ENCODE measurements around the gene FRAS1.

Gene FRAS1

DNA sequence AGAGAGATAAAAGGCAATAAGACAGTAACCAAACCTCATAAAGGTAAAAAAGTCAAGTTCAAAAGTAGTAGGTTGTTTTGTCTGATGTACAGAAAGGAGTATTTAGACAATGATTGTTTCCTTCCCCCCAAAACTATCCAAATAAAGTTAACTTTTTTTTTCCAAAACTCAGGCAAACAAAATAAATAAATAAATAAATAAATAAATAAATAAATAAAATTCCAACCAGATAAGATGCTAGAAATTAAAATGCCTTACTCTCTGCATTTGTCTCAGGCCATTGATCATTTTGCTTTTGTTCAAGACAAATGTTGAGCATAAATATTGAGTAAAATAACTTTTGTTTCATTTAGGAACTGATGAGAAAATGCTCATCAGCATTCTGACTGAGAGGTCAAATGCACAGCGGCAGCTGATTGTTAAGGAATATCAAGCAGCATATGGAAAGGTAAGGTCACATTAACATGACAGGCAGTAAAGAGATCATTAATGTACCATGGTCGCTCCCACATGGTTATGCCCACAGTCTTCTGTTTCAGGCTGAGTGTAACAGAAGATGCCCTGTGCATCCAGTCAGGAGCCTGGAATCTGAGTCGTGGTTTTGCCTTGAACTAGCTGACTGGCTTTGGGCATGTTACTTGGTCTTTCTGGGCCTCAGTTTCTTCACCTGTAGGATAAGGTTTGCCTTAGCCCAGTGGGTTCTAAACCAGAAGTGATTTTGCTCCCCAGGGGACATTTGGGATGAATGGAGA is 521.7 kb downstream of the FRAS1 start:
- TF ChIP-seq, protein P1, sequence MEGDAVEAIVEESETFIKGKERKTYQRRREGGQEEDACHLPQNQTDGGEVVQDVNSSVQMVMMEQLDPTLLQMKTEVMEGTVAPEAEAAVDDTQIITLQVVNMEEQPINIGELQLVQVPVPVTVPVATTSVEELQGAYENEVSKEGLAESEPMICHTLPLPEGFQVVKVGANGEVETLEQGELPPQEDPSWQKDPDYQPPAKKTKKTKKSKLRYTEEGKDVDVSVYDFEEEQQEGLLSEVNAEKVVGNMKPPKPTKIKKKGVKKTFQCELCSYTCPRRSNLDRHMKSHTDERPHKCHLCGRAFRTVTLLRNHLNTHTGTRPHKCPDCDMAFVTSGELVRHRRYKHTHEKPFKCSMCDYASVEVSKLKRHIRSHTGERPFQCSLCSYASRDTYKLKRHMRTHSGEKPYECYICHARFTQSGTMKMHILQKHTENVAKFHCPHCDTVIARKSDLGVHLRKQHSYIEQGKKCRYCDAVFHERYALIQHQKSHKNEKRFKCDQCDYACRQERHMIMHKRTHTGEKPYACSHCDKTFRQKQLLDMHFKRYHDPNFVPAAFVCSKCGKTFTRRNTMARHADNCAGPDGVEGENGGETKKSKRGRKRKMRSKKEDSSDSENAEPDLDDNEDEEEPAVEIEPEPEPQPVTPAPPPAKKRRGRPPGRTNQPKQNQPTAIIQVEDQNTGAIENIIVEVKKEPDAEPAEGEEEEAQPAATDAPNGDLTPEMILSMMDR (IDR thresholded peaks at IDR 0.05; ENCODE audit: low read depth, low read length), result no peak
- no peak overlapping the region for H3K4me3 ChIP-seq (ENCODE audit: low read depth, low read length)

DNA sequence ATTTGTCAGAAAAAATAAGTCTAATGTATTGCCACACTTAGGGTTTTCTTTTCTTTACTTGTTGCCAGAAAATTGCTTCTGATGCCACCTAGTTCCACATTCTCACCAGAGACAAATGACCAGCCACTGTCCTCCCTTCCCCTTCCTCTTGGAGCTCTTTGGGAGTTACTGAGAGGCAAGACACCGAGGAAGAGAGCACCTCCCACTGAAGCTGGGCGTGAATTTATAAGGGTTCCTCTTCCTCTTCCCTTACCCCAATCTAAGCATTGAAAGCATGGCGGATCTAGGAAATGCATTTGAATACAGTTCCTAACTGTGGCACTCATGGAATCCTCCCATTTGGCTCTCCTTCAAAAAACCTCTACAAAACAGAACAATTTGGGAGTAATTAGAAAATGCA is 524.5 kb downstream of the FRAS1 start:
- TF ChIP-seq, protein P1 (IDR thresholded peaks at IDR 0.05; ENCODE audit: low read depth, low read length), result no peak

DNA sequence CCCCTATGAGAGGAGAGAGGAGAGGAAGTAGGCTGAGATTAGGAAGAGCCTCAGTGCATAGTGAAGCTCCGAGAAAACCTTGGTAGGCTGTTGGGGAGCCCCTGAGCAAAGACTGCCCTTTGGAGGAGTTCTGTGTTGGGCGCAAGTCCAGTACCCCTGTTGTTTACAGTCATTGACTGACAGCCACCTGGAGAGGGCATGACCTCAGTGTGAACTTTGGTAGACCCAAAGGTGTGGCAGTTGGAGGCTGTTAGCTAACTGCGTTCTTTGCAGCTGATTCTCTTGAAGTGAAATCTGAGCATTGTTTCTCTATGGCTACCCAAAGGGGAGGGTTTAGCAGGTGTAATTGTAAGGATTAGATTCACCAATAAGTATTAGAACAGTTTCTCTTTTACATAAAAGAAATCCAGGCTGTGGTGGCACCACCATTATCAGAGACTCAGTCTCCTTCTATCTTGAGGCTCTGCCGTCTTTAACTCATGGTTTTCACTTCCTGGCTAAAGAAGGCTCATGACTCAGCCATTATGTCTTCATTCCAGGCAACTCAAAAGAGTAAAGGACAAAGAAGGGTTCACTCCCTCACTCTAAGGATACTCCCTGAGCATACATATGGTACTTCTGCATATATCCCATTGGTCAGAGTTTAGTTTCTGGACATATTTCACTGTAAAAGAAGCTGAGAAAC is 527.9 kb downstream of the FRAS1 start:
- no peak overlapping the region for H3K4me3 ChIP-seq (ENCODE audit: low read depth, low read length)
- TF ChIP-seq, protein P1 (IDR thresholded peaks at IDR 0.05; ENCODE audit: low read depth, low read length), result no peak

More for the DNA sequence above, 524.5 kb downstream of the FRAS1 start:
- H3K4me3 ChIP-seq (ENCODE audit: low read depth, low read length), result no peak overlapping the region

DNA sequence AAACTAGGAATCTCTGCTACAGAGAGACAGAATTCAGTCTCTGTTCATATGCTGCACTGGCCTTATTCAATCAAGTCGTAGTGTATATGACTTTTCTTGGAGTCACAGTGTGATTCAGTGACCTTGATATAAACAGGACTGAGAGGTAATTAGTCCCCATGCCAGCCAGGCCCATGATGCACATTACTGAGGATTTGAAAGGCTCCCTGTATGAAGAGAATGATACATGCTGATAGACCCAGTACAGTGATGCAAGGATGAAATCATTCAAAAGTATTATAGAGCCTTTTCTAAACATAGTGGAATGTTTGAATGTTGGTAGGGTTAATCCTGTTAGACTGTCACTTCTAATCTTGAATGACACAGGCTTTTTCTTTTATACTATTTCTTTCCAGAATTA is 528.5 kb downstream of the FRAS1 start:
- TF ChIP-seq, protein P1 (IDR thresholded peaks at IDR 0.05; ENCODE audit: low read depth, low read length), result no peak

DNA sequence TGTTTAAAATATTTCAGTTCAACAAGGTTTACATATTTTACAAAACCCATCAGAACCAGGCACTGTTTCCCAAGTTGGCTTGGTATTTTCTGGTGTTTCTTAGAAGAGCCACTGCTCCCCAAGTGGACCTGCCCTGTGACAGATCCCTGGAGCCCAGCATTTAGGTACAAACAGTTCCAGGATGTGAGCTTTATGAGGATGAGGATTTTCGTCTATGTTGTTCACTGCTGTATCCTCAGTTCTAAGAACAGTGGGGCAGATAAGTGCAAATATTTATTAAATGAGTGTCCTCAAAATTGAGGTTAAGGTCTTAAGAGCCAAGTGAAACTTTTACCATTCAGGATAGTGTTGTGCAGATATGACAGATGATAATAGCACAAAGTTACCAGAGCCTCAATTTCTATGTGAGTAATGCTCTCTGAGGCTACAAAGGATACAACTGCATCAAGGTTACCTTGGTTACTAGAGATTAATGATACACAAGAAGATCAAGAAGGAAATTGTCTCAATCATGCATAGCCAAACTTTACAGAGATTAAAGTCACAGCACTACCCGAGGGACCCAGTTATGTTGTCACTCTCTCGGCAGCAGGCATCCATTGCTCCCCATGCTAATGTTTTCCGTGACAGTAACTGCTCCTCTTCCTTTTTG is 531.9 kb downstream of the FRAS1 start:
- TF ChIP-seq, protein P1 (IDR thresholded peaks at IDR 0.05; ENCODE audit: low read depth, low read length), result no peak
- no peak overlapping the region for H3K4me3 ChIP-seq (ENCODE audit: low read depth, low read length)

More for the DNA sequence above, 528.5 kb downstream of the FRAS1 start:
- H3K4me3 ChIP-seq (ENCODE audit: low read depth, low read length), result no peak overlapping the region

DNA sequence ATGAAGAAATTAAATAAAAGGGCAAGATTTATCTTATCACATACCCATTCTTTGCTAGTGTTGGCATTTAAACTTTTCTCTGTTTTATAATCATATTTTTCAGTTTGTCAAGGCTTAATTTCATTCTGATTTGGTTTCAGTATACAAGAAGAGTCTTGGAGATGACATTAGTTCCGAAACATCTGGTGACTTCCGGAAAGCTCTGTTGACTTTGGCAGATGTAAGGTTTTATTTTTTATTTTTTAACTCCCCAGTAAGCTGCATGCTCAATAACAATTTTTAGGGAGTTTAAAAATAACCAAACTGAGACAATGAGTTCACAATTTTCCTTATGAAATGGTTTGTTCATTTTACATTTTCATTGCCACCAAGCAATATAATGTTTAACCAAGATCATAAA is 534.3 kb downstream of the FRAS1 start:
- TF ChIP-seq, protein P1 (IDR thresholded peaks at IDR 0.05; ENCODE audit: low read depth, low read length), result no peak
- no peak overlapping the region for H3K4me3 ChIP-seq (ENCODE audit: low read depth, low read length)
